CD14-positive monocyte (primary cell): ENCODE measurements around the gene DIPK1C. TPM values are rescaled to one million over a fixed set of nuclear protein-coding genes. Genes with fewer than 3 reads are reported as not detected.

Source experiments
- DNase-seq, 3 donors: peaks; one replicate each; pipeline ENCODE4 v3.0.0-alpha.2; 2011 to 2022
- H2AFZ ChIP-seq: 2 replicates; pipeline ENCODE4 v1.6.0; 2012; ENCODE audit warnings: mild to moderate bottlenecking, low read depth, low read length, inconsistent platforms; ENCODE audit not compliant: insufficient read depth, poor library complexity, severe bottlenecking
- H3K27ac ChIP-seq, 2 donors: 1 replicate in 1 of 2; 2 replicates in 1 of 2; pipeline ENCODE4 v1.5.1; 2012 to 2013; ENCODE audit warnings: low read length in 2 of 2, control low read depth in 1 of 2, inconsistent platforms in 1 of 2, low read depth in 1 of 2, mild to moderate bottlenecking in 1 of 2
- H3K27me3 ChIP-seq, 2 donors: one replicate each; pipeline versions ENCODE4 v1.6.0 to v1.6.1; 2011 to 2013; ENCODE audit warnings: low read length in 2 of 2; ENCODE audit not compliant: control insufficient read depth in 2 of 2, insufficient read depth in 2 of 2
- H3K36me3 ChIP-seq, 2 donors: replicated peaks in 1 of 2; 1 replicate in 1 of 2; 2 replicates in 1 of 2; pipeline versions ENCODE4 v1.5.1 to v1.6.1; 2012 to 2013; ENCODE audit warnings: low read length in 2 of 2, control low read depth in 1 of 2, inconsistent platforms in 1 of 2, mild to moderate bottlenecking in 1 of 2; ENCODE audit not compliant: insufficient read depth in 2 of 2, control insufficient read depth in 1 of 2
- H3K4me1 ChIP-seq, 2 donors: 1 replicate in 1 of 2; 2 replicates in 1 of 2; pipeline versions ENCODE4 v1.5.1 to v1.6.1; 2012 to 2013; ENCODE audit warnings: low read length in 2 of 2, control low read depth in 1 of 2, inconsistent platforms in 1 of 2, mild to moderate bottlenecking in 1 of 2, moderate library complexity in 1 of 2; ENCODE audit not compliant: insufficient read depth in 2 of 2, control insufficient read depth in 1 of 2
- H3K4me2 ChIP-seq: replicated peaks from 2 replicates; pipeline ENCODE3; 2012; ENCODE audit warnings: low read length, moderate library complexity, mild to moderate bottlenecking; ENCODE audit not compliant: poor library complexity, severe bottlenecking; ENCODE audit errors: extremely low read depth
- H3K4me3 ChIP-seq, 3 experiments: fragments of 200-600 bp in 1 of 3; sonication (generic) in 1 of 3; replicated peaks in 1 of 3; 1 replicate in 2 of 3; 2 replicates in 1 of 3; pipeline ENCODE4 v1.5.1; 2011 to 2013; ENCODE audit warnings: low read length in 3 of 3, mild to moderate bottlenecking in 3 of 3, control low read depth in 2 of 3, low read depth in 2 of 3, inconsistent platforms in 1 of 3, moderate library complexity in 1 of 3
- H3K79me2 ChIP-seq: 2 replicates; pipeline ENCODE4 v1.6.0; 2012; ENCODE audit warnings: mild to moderate bottlenecking, control low read depth, inconsistent platforms, low read length, moderate library complexity; ENCODE audit not compliant: insufficient read depth
- H3K9ac ChIP-seq: 2 replicates; pipeline ENCODE4 v1.6.0; 2017; ENCODE audit warnings: low read length, mild to moderate bottlenecking; ENCODE audit not compliant: insufficient read depth, poor library complexity, severe bottlenecking
- H3K9me3 ChIP-seq, 2 donors: replicated peaks in 1 of 2; 1 replicate in 1 of 2; 2 replicates in 1 of 2; pipeline versions ENCODE4 v1.5.1 to v1.6.1; 2012 to 2013; ENCODE audit warnings: low read length in 2 of 2, control low read depth in 1 of 2; ENCODE audit not compliant: control insufficient read depth in 1 of 2, insufficient read depth in 1 of 2
- H4K20me1 ChIP-seq: 2 replicates; pipeline ENCODE4 v1.6.0; 2012; ENCODE audit warnings: mild to moderate bottlenecking, low read length, control low read depth, moderate library complexity; ENCODE audit not compliant: insufficient read depth
- H3K27ac Mint-ChIP-seq, 7 donors: one replicate each; pipeline ENCODE4 v1.8.0; 2020; ENCODE audit warnings: mild to moderate bottlenecking in 7 of 7, mixed read lengths in 7 of 7, moderate library complexity in 6 of 7, inconsistent platforms in 2 of 7
- H3K27me3 Mint-ChIP-seq, 3 donors: one replicate each; pipeline ENCODE4 v1.8.0; 2021 to 2022; ENCODE audit warnings: low read depth in 3 of 3, mild to moderate bottlenecking in 3 of 3, mixed read lengths in 3 of 3, moderate library complexity in 3 of 3, inconsistent platforms in 1 of 3
- H3K36me3 Mint-ChIP-seq, 2 donors: one replicate each; pipeline ENCODE4 v1.8.0; 2020; ENCODE audit warnings: mixed read lengths in 2 of 2, inconsistent platforms in 1 of 2, mild to moderate bottlenecking in 1 of 2
- H3K4me1 Mint-ChIP-seq: one replicate; pipeline ENCODE4 v1.8.0; 2020; ENCODE audit warnings: mild to moderate bottlenecking, mixed read lengths
- H3K4me3 Mint-ChIP-seq, 2 donors: one replicate each; pipeline ENCODE4 v1.8.0; 2020; ENCODE audit warnings: mild to moderate bottlenecking in 2 of 2, mixed read lengths in 2 of 2, moderate library complexity in 1 of 2
- H3K9me3 Mint-ChIP-seq, 7 donors: one replicate each; pipeline ENCODE4 v1.8.0; 2020 to 2022; ENCODE audit warnings: mixed read lengths in 7 of 7, mild to moderate bottlenecking in 6 of 7, moderate library complexity in 6 of 7, inconsistent platforms in 2 of 7
- WGBS: methylation state at CpG from one replicate; pipeline ENCODE4 v1.1.5; 2013; ENCODE audit warnings: missing lambda C conversion rate; ENCODE audit not compliant: insufficient coverage; 5-methylcytosine and 5-hydroxymethylcytosine counted together
- intact Hi-C, 2 donors: fragments of 100-400 bp; cut with micrococcal nuclease; formaldehyde crosslinking; loops; one replicate each; pipeline versions ENCODE4 v1.15.0 to v1.15.1; 2023
- polyA plus RNA-seq, 3 donors: library from polyadenylated mRNA; depleted of rRNA in 1 of 3; unstranded in 2 of 3; stranded (reverse) in 1 of 3; fragments of 300-500 nt in 2 of 3; fragments of >200 nt in 1 of 3; fragmentation: Illumina TruSeq in 2 of 3; gene quantifications; 1 replicate in 2 of 3; 2 replicates in 1 of 3; pipeline ENCODE4 v1.2.3, GENCODE V29; 2012 to 2021
- TF ChIP-seq, protein P1 (sequence below): fragments of 200-600 bp; IDR thresholded peaks from one replicate; pipeline ENCODE4 v1.8.0; 2022; ENCODE audit warnings: antibody characterized with exemption, mild to moderate bottlenecking

The DIPK1C gene
- polyA plus RNA-seq, 3 donors: not detected

DNA sequence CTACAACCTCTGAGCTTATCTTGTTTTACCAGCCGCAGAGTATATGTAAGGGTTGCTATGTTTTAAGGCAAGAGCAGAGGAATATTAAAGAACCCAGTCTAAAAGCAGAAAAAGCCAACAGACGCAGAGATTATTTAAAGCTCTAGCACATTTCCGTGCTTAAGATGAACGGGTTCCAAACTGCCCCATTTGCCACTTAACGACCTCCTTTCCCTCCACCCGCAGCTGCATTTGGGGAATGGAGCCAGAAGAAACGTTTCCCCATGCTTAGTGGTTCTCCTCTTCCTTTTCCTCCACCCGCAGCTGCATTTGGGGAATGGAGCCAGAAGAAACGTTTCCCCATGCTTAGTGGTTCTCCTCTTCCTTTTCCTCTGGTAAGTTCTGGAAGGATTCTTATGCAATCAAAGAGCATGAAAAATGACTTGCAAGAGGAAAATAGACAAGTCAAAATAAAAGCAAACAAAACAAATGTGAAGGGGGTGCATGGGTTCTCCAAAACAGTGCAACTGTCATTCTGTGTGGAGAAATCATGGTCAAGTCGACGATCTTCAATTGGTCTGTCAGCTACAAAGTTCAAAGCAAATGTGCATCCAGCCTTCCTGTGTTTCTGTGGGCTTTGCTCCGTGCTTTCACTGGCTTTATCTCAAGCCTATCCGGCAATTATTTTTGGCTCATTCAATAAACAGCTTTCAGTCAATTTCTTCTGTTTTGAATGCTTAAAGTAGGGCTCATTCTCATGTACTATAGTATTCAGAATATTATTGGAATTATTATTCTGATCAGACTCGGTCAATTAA is 57.8 kb downstream of the DIPK1C start:
- H3K36me3 ChIP-seq: no peaks in the 10 kb centered on the region
- H4K20me1 ChIP-seq: no peaks in the 10 kb centered on the region
- Mint-ChIP-seq H3K9me3 (no peaks in the 10 kb centered on the region), H3K36me3 (no peaks in the 10 kb centered on the region), H3K4me1 (peaks cover 58% of the 10 kb centered on the region), H3K27me3 (peaks cover 0 to 5% (median 0%) of the 10 kb centered on the region in 3 donors), H3K27ac (peak overlapping the region in 2 of 7 donors; percentile 70 to 77), H3K4me3 (peak overlapping the region; percentile 43 to 84)
- H3K79me2 ChIP-seq: no peaks in the 10 kb centered on the region
- peak overlapping the region; percentile 58 for H3K4me2 ChIP-seq
- H3K4me3 ChIP-seq: peak overlapping the region in 1 of 3 experiments; percentile 48
- peak overlapping the region in 1 of 2 donors; percentile 2 for H3K27ac ChIP-seq
- H3K27me3 ChIP-seq: no peaks in the 10 kb centered on the region
- intact Hi-C loops: no loop called here
- TF ChIP-seq, protein P1, sequence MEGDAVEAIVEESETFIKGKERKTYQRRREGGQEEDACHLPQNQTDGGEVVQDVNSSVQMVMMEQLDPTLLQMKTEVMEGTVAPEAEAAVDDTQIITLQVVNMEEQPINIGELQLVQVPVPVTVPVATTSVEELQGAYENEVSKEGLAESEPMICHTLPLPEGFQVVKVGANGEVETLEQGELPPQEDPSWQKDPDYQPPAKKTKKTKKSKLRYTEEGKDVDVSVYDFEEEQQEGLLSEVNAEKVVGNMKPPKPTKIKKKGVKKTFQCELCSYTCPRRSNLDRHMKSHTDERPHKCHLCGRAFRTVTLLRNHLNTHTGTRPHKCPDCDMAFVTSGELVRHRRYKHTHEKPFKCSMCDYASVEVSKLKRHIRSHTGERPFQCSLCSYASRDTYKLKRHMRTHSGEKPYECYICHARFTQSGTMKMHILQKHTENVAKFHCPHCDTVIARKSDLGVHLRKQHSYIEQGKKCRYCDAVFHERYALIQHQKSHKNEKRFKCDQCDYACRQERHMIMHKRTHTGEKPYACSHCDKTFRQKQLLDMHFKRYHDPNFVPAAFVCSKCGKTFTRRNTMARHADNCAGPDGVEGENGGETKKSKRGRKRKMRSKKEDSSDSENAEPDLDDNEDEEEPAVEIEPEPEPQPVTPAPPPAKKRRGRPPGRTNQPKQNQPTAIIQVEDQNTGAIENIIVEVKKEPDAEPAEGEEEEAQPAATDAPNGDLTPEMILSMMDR: no peak
- DNase-seq: peak in 2 of 3 donors; percentile 7 to 14
- H3K4me1 ChIP-seq: peaks cover 58 to 62% of the 10 kb centered on the region in 2 donors
- H3K9ac ChIP-seq: no peak overlapping the region
- no peaks in the 10 kb centered on the region for H3K9me3 ChIP-seq
- WGBS: 2% methylated on average over 6 of the region's 14 CpGs
- H2AFZ ChIP-seq: no peak overlapping the region

DNA sequence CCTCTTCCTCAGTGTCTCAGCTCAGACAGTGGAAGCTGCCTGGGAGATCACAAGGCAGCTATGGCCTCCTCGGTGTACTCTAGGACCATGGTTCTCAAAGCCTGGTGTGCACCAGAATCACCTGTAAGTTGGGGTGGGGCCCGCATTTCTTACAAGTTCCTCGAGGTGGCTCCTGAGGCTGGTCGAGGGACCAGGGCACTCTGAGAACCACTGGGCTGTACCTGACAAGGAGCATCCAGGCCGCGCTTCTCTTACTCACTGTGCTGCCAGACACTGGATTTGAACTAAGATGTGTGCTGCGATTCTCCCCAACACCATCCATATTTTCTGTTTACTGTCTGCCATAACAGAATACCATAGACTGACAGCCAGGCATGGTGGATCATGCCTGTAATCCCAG is 59.5 kb downstream of the DIPK1C start:
- no peak for DNase-seq
- H3K36me3 Mint-ChIP-seq: no peaks in the 10 kb centered on the region
- Histone ChIP-seq H3K4me2 (no peak overlapping the region), H4K20me1 (no peaks in the 10 kb centered on the region), H3K4me1 (peaks cover 58 to 62% of the 10 kb centered on the region in 2 donors), H3K27ac (no peak overlapping the region), H3K9ac (no peak overlapping the region), H3K27me3 (no peaks in the 10 kb centered on the region), H3K79me2 (no peaks in the 10 kb centered on the region), H3K36me3 (no peaks in the 10 kb centered on the region), H3K9me3 (no peaks in the 10 kb centered on the region), H3K4me3 (no peak overlapping the region), H2AFZ (no peak overlapping the region)
- H3K9me3 Mint-ChIP-seq: no peaks in the 10 kb centered on the region
- peak overlapping the region in 1 of 7 donors; percentile 46 for H3K27ac Mint-ChIP-seq
- H3K4me1 Mint-ChIP-seq: peaks cover 58% of the 10 kb centered on the region
- TF ChIP-seq, protein P1: no peak
- intact Hi-C loops: no loop called here
- H3K27me3 Mint-ChIP-seq: peaks cover 0 to 7% (median 5%) of the 10 kb centered on the region in 3 donors
- WGBS: 98% methylated on average over 6 of the region's 7 CpGs
- H3K4me3 Mint-ChIP-seq: no peak overlapping the region
